Osteoblast (primary cell): ENCODE measurements around the gene SEMA6B. TPM values are rescaled to one million over a fixed set of nuclear protein-coding genes. Genes with fewer than 3 reads are reported as not detected.
A peak's percentile ranks its signal among the peaks of the same experiment; 100 is the strongest.

Experiments
- DNase-seq: peaks from one replicate; pipeline ENCODE4 v3.0.0; 2011; ENCODE audit warnings: low spot score, mixed read lengths; ENCODE audit not compliant: insufficient read length; ENCODE audit errors: missing footprints
- H2AFZ ChIP-seq: 2 replicates; pipeline ENCODE4 v1.6.0; 2011; ENCODE audit warnings: mild to moderate bottlenecking, low read length
- H3K27ac ChIP-seq: 2 replicates; pipeline ENCODE4 v1.5.1; 2011; ENCODE audit warnings: mild to moderate bottlenecking, low read depth, low read length, moderate library complexity
- H3K27me3 ChIP-seq: 2 replicates; pipeline ENCODE4 v1.6.0; 2012; ENCODE audit warnings: mild to moderate bottlenecking, control low read depth, inconsistent platforms, low read length, moderate library complexity; ENCODE audit not compliant: insufficient read depth
- H3K36me3 ChIP-seq: 2 replicates; pipeline ENCODE4 v1.5.1; 2011; ENCODE audit warnings: mild to moderate bottlenecking, low read length, control low read depth, moderate library complexity; ENCODE audit not compliant: insufficient read depth
- H3K4me1 ChIP-seq: 2 replicates; pipeline ENCODE4 v1.5.1; 2011; ENCODE audit warnings: mild to moderate bottlenecking, low read length, control low read depth, moderate library complexity; ENCODE audit not compliant: insufficient read depth
- H3K4me2 ChIP-seq: 2 replicates; pipeline ENCODE4 v1.6.0; 2011; ENCODE audit warnings: mild to moderate bottlenecking, low read length; ENCODE audit not compliant: insufficient read depth
- H3K4me3 ChIP-seq: fragments of 200-600 bp; sonication (generic); 3 replicates; pipeline ENCODE4 v1.5.1; 2012; ENCODE audit warnings: mild to moderate bottlenecking, low read length, inconsistent platforms; ENCODE audit not compliant: insufficient read depth
- H3K79me2 ChIP-seq: 2 replicates; pipeline ENCODE4 v1.6.0; 2012; ENCODE audit warnings: mild to moderate bottlenecking, low read length, control low read depth, inconsistent platforms; ENCODE audit not compliant: insufficient read depth
- H3K9me3 ChIP-seq: 2 replicates; pipeline ENCODE4 v1.5.1; 2011; ENCODE audit warnings: low read depth, low read length, control low read depth
- H4K20me1 ChIP-seq: 2 replicates; pipeline ENCODE4 v1.6.0; 2012; ENCODE audit warnings: mild to moderate bottlenecking, low read length, control low read depth; ENCODE audit not compliant: insufficient read depth
- total RNA-seq: library from RNA; depleted of rRNA; stranded (reverse); fragments of >200 nt; gene quantifications from 2 replicates; pipeline ENCODE4 v1.2.3, GENCODE V29; 2012
- TF ChIP-seq, protein P1 (sequence below): IDR thresholded peaks from 2 replicates; pipeline ENCODE4 v1.5.1; 2011; ENCODE audit warnings: mild to moderate bottlenecking, low read depth, low read length, moderate library complexity; ENCODE audit errors: extremely low read depth

SEMA6B gene
- total RNA-seq, 1 donor, result 0.36 TPM

DNA sequence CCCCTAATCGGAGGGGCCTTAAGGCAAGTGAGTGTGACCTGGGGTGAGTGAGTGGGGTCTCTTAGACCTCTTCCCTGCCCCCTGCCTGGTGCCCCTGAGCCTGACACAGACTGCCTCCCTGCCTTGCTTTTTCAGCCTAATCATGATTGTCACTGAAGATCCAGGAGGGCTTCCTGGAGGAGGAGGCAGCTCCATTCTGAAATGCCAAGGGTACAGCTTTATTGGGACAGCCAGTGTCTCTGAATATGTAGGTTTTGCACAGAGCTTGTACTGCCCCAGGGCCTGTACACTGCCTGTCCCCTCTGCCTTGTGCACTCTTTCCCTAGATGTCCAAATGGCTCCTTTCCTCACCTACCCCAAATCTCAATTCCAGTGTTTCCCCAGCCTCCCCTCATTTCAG is 26.1 kb upstream of the SEMA6B start:
- TF ChIP-seq, protein P1, sequence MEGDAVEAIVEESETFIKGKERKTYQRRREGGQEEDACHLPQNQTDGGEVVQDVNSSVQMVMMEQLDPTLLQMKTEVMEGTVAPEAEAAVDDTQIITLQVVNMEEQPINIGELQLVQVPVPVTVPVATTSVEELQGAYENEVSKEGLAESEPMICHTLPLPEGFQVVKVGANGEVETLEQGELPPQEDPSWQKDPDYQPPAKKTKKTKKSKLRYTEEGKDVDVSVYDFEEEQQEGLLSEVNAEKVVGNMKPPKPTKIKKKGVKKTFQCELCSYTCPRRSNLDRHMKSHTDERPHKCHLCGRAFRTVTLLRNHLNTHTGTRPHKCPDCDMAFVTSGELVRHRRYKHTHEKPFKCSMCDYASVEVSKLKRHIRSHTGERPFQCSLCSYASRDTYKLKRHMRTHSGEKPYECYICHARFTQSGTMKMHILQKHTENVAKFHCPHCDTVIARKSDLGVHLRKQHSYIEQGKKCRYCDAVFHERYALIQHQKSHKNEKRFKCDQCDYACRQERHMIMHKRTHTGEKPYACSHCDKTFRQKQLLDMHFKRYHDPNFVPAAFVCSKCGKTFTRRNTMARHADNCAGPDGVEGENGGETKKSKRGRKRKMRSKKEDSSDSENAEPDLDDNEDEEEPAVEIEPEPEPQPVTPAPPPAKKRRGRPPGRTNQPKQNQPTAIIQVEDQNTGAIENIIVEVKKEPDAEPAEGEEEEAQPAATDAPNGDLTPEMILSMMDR, result no peak
- H4K20me1 ChIP-seq, result no peaks in the 10 kb centered on the region
- no peaks in the 10 kb centered on the region for H3K79me2 ChIP-seq
- H3K36me3 ChIP-seq, result no peaks in the 10 kb centered on the region
- H3K27me3 ChIP-seq, result peaks cover 30% of the 10 kb centered on the region
- H3K4me2 ChIP-seq, result no peak overlapping the region
- no peaks in the 10 kb centered on the region for H3K9me3 ChIP-seq
- H3K27ac ChIP-seq, result no peak overlapping the region
- no peak overlapping the region for H2AFZ ChIP-seq
- no peaks in the 10 kb centered on the region for H3K4me1 ChIP-seq
- H3K4me3 ChIP-seq, result no peak overlapping the region
- DNase-seq, result peak; percentile 47

GRCh38 chr19:4584670-4585460 is 25.4 kb upstream of the SEMA6B start:
- Histone ChIP-seq H3K27ac (no peak overlapping the region), H3K36me3 (no peaks in the 10 kb centered on the region), H2AFZ (no peak overlapping the region), H3K4me1 (no peaks in the 10 kb centered on the region), H3K9me3 (no peaks in the 10 kb centered on the region), H3K4me2 (peak overlapping the region; percentile 39), H3K79me2 (no peaks in the 10 kb centered on the region), H3K27me3 (peaks cover 37% of the 10 kb centered on the region), H3K4me3 (peak overlapping the region; percentile 25), H4K20me1 (no peaks in the 10 kb centered on the region)
- DNase-seq, result peak; percentile 85
- TF ChIP-seq, protein P1, result no peak

- no peak overlapping the region for H3K27ac ChIP-seq
- H3K9me3 ChIP-seq, result no peaks in the 10 kb centered on the region
- H4K20me1 ChIP-seq, result no peaks in the 10 kb centered on the region
- no peaks in the 10 kb centered on the region for H3K36me3 ChIP-seq
- H3K79me2 ChIP-seq, result no peaks in the 10 kb centered on the region
- peaks cover 45% of the 10 kb centered on the region for H3K27me3 ChIP-seq
- peak overlapping the region; percentile 25 for H3K4me3 ChIP-seq
- no peaks in the 10 kb centered on the region for H3K4me1 ChIP-seq
- peak; percentile 93 for DNase-seq
- TF ChIP-seq, protein P1, result no peak
- H3K4me2 ChIP-seq, result peak overlapping the region; percentile 39
- no peak overlapping the region for H2AFZ ChIP-seq
These were observed 24.6 kb upstream of the SEMA6B start for GRCh38 chr19:4583961-4584669.
